Testis (tissue), 3 donors: ENCODE measurements around the gene MEG3. TPM values are rescaled to one million over a fixed set of nuclear protein-coding genes. Genes with fewer than 3 reads are reported as not detected.
A peak's percentile ranks its signal among the peaks of the same experiment; 100 is the strongest.

Experiments used
- DNase-seq: peaks from one replicate; pipeline ENCODE4 v3.0.0-alpha.2; 2019
- H3K27ac ChIP-seq, 2 donors: fragments of 200-600 bp; sonication (generic); one replicate each; pipeline ENCODE4 v1.5.1; 2019
- H3K27me3 ChIP-seq: fragments of 200-600 bp; sonication (generic); one replicate; pipeline ENCODE4 v1.5.1; 2019
- H3K36me3 ChIP-seq: fragments of 200-600 bp; sonication (generic); one replicate; pipeline ENCODE4 v1.5.1; 2017; ENCODE audit warnings: low read depth; ENCODE audit errors: missing control alignments
- H3K4me1 ChIP-seq: fragments of 200-600 bp; sonication (generic); one replicate; pipeline ENCODE4 v1.5.1; 2019
- H3K4me3 ChIP-seq, 2 donors: fragments of 200-600 bp; sonication (generic); one replicate each; pipeline ENCODE4 v1.5.1; 2017 to 2019
- H3K9me3 ChIP-seq: fragments of 200-600 bp; sonication (generic); one replicate; pipeline ENCODE4 v1.5.1; 2017
- POLR2A ChIP-seq: fragments of 450-650 bp; IDR thresholded peaks from one replicate; pipeline ENCODE4 v1.6.1; 2017; ENCODE audit warnings: antibody characterized with exemption, mild to moderate bottlenecking, moderate library complexity
- WGBS, 2 donors: methylation state at CpG; one replicate each; pipeline ENCODE4 v1.1.5; 2018; 5-methylcytosine and 5-hydroxymethylcytosine counted together
- intact Hi-C: fragments of 100-400 bp; cut with DNase I; formaldehyde crosslinking; loops from one replicate; pipeline ENCODE4 v1.15.1; 2023; ENCODE audit warnings: low total_unique reads
- polyA plus RNA-seq: library from polyadenylated mRNA; stranded (reverse); fragments of 350-450 nt; fragmentation: Illumina TruSeq; extraction: RNeasy Lipid Tissue Mini Kit (QIAGEN cat#74804); gene quantifications from one replicate; pipeline ENCODE4 v1.2.3, GENCODE V29; 2014; ENCODE audit warnings: low read depth, low replicate concordance; ENCODE audit not compliant: insufficient read depth
- total RNA-seq, 2 donors: library from RNA; depleted of rRNA; stranded (reverse); fragments of >200 nt; gene quantifications; one replicate each; pipeline ENCODE4 v1.2.3, GENCODE V29; 2016
- TF ChIP-seq, protein P1 (sequence below), 3 experiments: fragments of 450-650 bp in 2 of 3; fragments of 200-600 bp in 1 of 3; sonication (generic) in 1 of 3; IDR thresholded peaks; one replicate each; pipeline ENCODE4 v1.5.1; 2016 to 2019; ENCODE audit warnings: antibody characterized with exemption in 3 of 3, mild to moderate bottlenecking in 2 of 3, moderate library complexity in 1 of 3

The MEG3 gene
- total and polyA plus RNA-seq, 3 donors from 2014 or later, result 107 to 324 (median 228) TPM

DNA sequence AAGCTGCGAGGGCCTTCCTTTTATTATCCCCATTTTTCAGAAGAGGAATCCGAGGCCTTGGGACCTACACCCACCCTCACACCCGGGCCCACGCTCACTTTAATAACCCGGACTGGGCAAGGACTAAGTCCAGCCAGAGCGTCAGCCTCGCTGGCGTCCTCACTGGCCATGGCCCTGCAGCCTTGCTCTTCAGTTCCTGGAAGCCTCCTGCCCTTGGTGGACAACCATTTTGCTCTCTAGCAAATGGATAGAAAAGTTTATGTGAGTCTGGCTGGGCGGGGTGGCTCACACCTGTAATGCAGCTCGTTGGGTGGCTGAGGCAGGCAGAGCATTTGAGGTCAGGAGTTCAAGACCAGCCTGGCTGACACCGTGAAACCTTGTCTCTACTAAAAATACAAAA is 67.8 kb downstream of the MEG3 start:
- no peaks in the 10 kb centered on the region for H3K4me1 ChIP-seq
- intact Hi-C loops, result no loop called here
- no peaks in the 10 kb centered on the region for H3K9me3 ChIP-seq
- H3K27ac ChIP-seq, result no peak overlapping the region
- H3K36me3 ChIP-seq, result no peaks in the 10 kb centered on the region
- TF ChIP-seq POLR2A, result no peak
- TF ChIP-seq, protein P1, sequence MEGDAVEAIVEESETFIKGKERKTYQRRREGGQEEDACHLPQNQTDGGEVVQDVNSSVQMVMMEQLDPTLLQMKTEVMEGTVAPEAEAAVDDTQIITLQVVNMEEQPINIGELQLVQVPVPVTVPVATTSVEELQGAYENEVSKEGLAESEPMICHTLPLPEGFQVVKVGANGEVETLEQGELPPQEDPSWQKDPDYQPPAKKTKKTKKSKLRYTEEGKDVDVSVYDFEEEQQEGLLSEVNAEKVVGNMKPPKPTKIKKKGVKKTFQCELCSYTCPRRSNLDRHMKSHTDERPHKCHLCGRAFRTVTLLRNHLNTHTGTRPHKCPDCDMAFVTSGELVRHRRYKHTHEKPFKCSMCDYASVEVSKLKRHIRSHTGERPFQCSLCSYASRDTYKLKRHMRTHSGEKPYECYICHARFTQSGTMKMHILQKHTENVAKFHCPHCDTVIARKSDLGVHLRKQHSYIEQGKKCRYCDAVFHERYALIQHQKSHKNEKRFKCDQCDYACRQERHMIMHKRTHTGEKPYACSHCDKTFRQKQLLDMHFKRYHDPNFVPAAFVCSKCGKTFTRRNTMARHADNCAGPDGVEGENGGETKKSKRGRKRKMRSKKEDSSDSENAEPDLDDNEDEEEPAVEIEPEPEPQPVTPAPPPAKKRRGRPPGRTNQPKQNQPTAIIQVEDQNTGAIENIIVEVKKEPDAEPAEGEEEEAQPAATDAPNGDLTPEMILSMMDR (IDR thresholded peaks at IDR 0.05), result no peak
- DNase-seq, result peak; percentile 9
- H3K4me3 ChIP-seq, result no peak overlapping the region
- no peaks in the 10 kb centered on the region for H3K27me3 ChIP-seq
- 91% methylated on average over 11 of the region's 11 CpGs for WGBS, 2 donors

DNA sequence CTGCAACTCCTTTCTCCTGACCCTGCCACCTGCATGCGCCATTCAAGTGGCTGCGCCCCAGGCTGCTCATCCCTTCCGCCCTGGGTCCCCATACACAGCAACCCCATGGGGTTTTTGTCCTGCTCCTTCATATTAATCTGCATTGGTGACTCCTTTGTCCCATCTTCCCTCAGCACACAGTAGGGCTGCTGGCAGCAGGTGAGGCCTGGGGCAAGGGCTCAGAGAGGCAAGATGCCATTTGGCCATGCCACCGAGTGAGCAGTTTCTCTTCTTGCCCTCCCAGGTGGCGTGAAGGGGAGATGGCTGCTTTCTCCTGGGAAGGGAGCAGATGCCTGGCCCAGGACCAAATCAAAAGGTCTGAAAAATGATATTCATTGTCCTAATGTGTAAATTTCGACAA is 68.5 kb downstream of the MEG3 start:
- intact Hi-C loops, result no loop called here
- Histone ChIP-seq H3K4me3 (no peak overlapping the region), H3K4me1 (peaks cover 6% of the 10 kb centered on the region), H3K9me3 (no peaks in the 10 kb centered on the region), H3K36me3 (no peaks in the 10 kb centered on the region), H3K27me3 (no peaks in the 10 kb centered on the region), H3K27ac (no peak overlapping the region)
- TF ChIP-seq, protein P1 (IDR thresholded peaks at IDR 0.05), result no peak
- no peak for TF ChIP-seq POLR2A
- WGBS, 2 donors, result 90 to 91% methylated on average over 5 to 6 of the region's 6 CpGs
- DNase-seq, result peak; percentile 4

GRCh38 chr14:100895411-100895810 is 69.5 kb downstream of the MEG3 start:
- Histone ChIP-seq H3K27me3 (no peaks in the 10 kb centered on the region), H3K4me3 (no peak overlapping the region), H3K27ac (no peak overlapping the region), H3K4me1 (peaks cover 16% of the 10 kb centered on the region), H3K9me3 (no peaks in the 10 kb centered on the region), H3K36me3 (no peaks in the 10 kb centered on the region)
- peak; percentile 5 for DNase-seq
- 90 to 93% methylated on average over 6 of the region's 6 CpGs for whole genome bisulfite sequencing, 2 donors
- intact Hi-C loops, result no loop called here
- TF ChIP-seq POLR2A, result no peak
- TF ChIP-seq, protein P1 (IDR thresholded peaks at IDR 0.05), result no peak

DNA sequence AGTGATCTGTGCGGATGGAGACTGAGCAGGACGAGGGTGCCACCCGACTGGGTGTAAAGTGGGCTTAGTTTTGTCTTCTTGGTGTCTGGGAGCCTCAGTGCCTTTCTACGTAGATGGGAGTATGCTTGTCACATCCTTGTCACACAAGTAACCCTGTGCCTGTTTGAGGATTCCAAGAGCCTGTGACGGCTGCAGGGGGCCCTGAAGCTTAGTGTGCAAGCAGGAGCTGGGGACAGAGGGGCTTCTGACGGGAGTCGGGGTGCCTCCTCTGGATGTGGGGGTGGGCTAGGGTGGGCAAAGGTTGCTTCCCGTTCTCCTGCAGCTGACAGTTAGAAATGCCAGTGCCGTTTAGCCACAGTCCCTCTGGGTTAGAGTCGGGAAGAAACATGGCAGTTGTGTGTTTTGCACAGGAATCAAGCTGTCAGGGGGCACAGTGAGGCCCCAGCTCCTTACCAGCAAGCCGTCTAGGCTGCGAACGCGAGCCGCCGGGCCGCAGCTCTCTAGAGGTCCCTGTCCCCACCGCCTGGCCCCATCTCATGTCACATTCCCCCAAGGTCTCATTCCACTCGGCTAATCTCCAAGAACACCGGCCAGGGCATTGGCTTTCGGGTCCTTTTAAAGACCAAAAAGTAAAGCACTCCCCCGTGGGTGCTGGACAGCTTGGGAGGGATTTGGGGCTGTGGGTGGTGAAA is 70.6 kb downstream of the MEG3 start:
- H3K4me1 ChIP-seq, result peaks cover 21% of the 10 kb centered on the region

More for the DNA sequence above, 70.6 kb downstream of the MEG3 start:
- Histone ChIP-seq H3K36me3 (no peaks in the 10 kb centered on the region), H3K9me3 (no peaks in the 10 kb centered on the region), H3K27ac (no peak overlapping the region), H3K4me3 (no peak overlapping the region), H3K27me3 (no peaks in the 10 kb centered on the region)
- WGBS, 2 donors, result 70 to 86% methylated on average over 6 to 22 of the region's 22 CpGs
- TF ChIP-seq POLR2A, result no peak
- TF ChIP-seq, protein P1 (IDR thresholded peaks at IDR 0.05), result no peak
- intact Hi-C loops, result no loop called here
- peak; percentile 6 for DNase-seq
